PC-3 (cell line): ENCODE data around the gene IRX6. TPM values are rescaled to one million over a fixed set of nuclear protein-coding genes. Genes with fewer than 3 reads are reported as not detected.

Experiments used
- ATAC-seq: fragments of 200-7000 bp; cut with Tn5 transposase; 2 replicates; pipeline ENCODE4 v1.9.1; 2020; ENCODE audit warnings: mild to moderate bottlenecking, moderate library complexity
- BruUV-seq: library from RNA; stranded (reverse); fragments of 400-500 nt; replicated peaks from 2 replicates; lab custom pipeline; 2021; lab: Mats Ljungman, UMichigan
- CTCF ChIA-PET: fragments of 300-600 bp; sonication (Branson Sonifier 250); formaldehyde crosslinking; loops from one replicate; lab custom pipeline; 2022; ENCODE audit warnings: antibody characterized with exemption; lab: Charles Lee
- POLR2A ChIA-PET: fragments of 300-600 bp; sonication (Branson Sonifier 250); formaldehyde crosslinking; loops from one replicate; lab custom pipeline; 2022; ENCODE audit warnings: antibody characterized with exemption; ENCODE audit not compliant: unreplicated experiment; lab: Charles Lee
- DNase-seq: peaks from one replicate; pipeline ENCODE4 v3.0.0-alpha.2; 2015
- H2AFZ ChIP-seq: fragments of 300-600 bp; sonication (generic); 2 replicates; pipeline ENCODE4 v1.6.0; 2016; ENCODE audit warnings: antibody characterized with exemption, low read length
- H3F3A ChIP-seq: fragments of 300-600 bp; sonication (generic); one replicate; pipeline ENCODE4 v1.6.0; 2017; ENCODE audit warnings: antibody characterized with exemption, low read length, control low read depth, mild to moderate bottlenecking; ENCODE audit not compliant: unreplicated experiment
- H3K27ac ChIP-seq: fragments of 300-600 bp; sonication (generic); 2 replicates; pipeline ENCODE4 v1.5.1; 2016; ENCODE audit warnings: mild to moderate bottlenecking, low read length
- H3K27me3 ChIP-seq: fragments of 300-600 bp; sonication (generic); 2 replicates; pipeline ENCODE4 v1.6.1; 2016; ENCODE audit warnings: low read length, mixed read lengths
- H3K36me3 ChIP-seq: fragments of 300-600 bp; sonication (generic); 2 replicates; pipeline ENCODE4 v1.6.1; 2016; ENCODE audit warnings: low read depth, mixed run types, low read length, mixed read lengths
- H3K4me1 ChIP-seq: fragments of 300-600 bp; sonication (generic); 2 replicates; pipeline ENCODE4 v1.5.1; 2016; ENCODE audit warnings: low read length; ENCODE audit not compliant: insufficient read depth
- H3K4me2 ChIP-seq: fragments of 300-600 bp; sonication (generic); 2 replicates; pipeline ENCODE4 v1.6.0; 2016; ENCODE audit warnings: low read length
- H3K4me3 ChIP-seq: fragments of 300-600 bp; sonication (generic); 2 replicates; pipeline ENCODE4 v1.5.1; 2016; ENCODE audit warnings: mild to moderate bottlenecking, low read length, mixed read lengths
- H3K79me2 ChIP-seq: fragments of 300-600 bp; sonication (generic); 2 replicates; pipeline ENCODE4 v1.6.1; 2017; ENCODE audit warnings: low read length, mixed read lengths
- H3K9ac ChIP-seq: fragments of 300-600 bp; sonication (generic); 2 replicates; pipeline ENCODE4 v1.6.0; 2016; ENCODE audit warnings: mild to moderate bottlenecking, low read length
- H3K9me2 ChIP-seq: fragments of 300-600 bp; sonication (generic); replicated peaks from 2 replicates; pipeline ENCODE4 v1.6.1; 2016; ENCODE audit warnings: mixed run types, low read length, mixed read lengths
- H3K9me3 ChIP-seq: fragments of 300-600 bp; sonication (generic); 2 replicates; pipeline ENCODE4 v1.6.1; 2016; ENCODE audit warnings: low read length, mixed read lengths
- H4K20me1 ChIP-seq: fragments of 300-600 bp; sonication (generic); 2 replicates; pipeline ENCODE4 v1.6.1; 2016; ENCODE audit warnings: low read length, mixed read lengths
- EZH2 ChIP-seq: fragments of 300-600 bp; sonication (generic); IDR thresholded peaks from one replicate; pipeline ENCODE4 v1.6.1; 2017; ENCODE audit warnings: antibody characterized with exemption, mild to moderate bottlenecking, low read length; ENCODE audit not compliant: unreplicated experiment
- EZH2phosphoT487 ChIP-seq: fragments of 300-600 bp; sonication (generic); IDR thresholded peaks from 2 replicates; pipeline ENCODE4 v1.6.1; 2018; ENCODE audit warnings: mild to moderate bottlenecking, antibody characterized with exemption, low read length, borderline replicate concordance
- intact Hi-C: fragments of 100-400 bp; cut with micrococcal nuclease; formaldehyde crosslinking; loops from 2 replicates; pipeline ENCODE4 v1.9.0; 2023
- total RNA-seq: library from RNA; depleted of rRNA; stranded (reverse); fragments of >200 nt; gene quantifications from 2 replicates; pipeline ENCODE4 v1.2.3, GENCODE V29; 2014
- TF ChIP-seq, protein P1 (sequence below): fragments of 300-600 bp; sonication (generic); conservative IDR thresholded peaks from 2 replicates; pipeline ENCODE4 v1.5.1; 2017; ENCODE audit warnings: antibody characterized with exemption, low read depth, mild to moderate bottlenecking, low read length

The IRX6 gene
- total RNA-seq, 1 experiment from 2014 or later = not detected

DNA sequence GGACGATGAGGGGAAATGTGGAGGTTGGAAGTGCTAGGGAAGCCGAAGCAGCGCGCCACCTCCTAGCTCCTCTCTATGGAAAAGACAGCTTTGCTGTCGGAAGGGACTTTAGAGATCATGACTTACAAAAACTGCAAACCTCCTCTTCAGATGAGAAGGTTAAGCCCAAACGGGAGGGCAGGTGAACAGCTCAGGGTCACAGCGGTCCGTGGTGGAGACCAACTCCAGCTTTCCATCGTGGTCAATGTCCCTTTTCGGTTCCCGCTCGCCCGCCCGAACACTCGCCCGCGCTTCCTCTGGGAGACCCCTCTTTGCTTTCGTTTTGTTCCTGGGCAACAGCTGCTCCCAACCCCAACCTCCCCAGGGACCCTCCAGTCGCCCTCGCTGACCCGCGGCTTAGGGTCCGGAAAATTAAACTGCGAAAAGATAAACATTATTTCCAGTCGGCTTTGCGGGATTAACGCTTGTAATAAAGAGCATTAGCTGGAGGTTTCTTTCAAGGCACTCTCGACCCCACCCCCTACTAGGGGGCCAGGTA lies 7.7 kb downstream of the IRX6 start:
- Histone ChIP-seq H3K36me3 (no peaks in the 10 kb centered on the region), H3F3A (no peaks in the 10 kb centered on the region), H3K27me3 (no peaks in the 10 kb centered on the region), H3K4me1 (no peaks in the 10 kb centered on the region), H3K79me2 (no peaks in the 10 kb centered on the region), H3K4me2 (no peak overlapping the region), H3K4me3 (no peak overlapping the region), H2AFZ (no peak overlapping the region), H3K9ac (no peak overlapping the region), H4K20me1 (no peaks in the 10 kb centered on the region), H3K27ac (no peak overlapping the region), H3K9me3 (no peaks in the 10 kb centered on the region), H3K9me2 (no peaks in the 10 kb centered on the region)
- no peak for DNase-seq
- POLR2A ChIA-PET = no interaction called here
- no TSS peak for BruUV-seq
- no peak for TF ChIP-seq EZH2
- TF ChIP-seq EZH2phosphoT487 = no peak
- TF ChIP-seq, protein P1, sequence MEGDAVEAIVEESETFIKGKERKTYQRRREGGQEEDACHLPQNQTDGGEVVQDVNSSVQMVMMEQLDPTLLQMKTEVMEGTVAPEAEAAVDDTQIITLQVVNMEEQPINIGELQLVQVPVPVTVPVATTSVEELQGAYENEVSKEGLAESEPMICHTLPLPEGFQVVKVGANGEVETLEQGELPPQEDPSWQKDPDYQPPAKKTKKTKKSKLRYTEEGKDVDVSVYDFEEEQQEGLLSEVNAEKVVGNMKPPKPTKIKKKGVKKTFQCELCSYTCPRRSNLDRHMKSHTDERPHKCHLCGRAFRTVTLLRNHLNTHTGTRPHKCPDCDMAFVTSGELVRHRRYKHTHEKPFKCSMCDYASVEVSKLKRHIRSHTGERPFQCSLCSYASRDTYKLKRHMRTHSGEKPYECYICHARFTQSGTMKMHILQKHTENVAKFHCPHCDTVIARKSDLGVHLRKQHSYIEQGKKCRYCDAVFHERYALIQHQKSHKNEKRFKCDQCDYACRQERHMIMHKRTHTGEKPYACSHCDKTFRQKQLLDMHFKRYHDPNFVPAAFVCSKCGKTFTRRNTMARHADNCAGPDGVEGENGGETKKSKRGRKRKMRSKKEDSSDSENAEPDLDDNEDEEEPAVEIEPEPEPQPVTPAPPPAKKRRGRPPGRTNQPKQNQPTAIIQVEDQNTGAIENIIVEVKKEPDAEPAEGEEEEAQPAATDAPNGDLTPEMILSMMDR = no peak
- ATAC-seq = no peak
- intact Hi-C loops = no loop called here
- CTCF ChIA-PET = no interaction called here

DNA sequence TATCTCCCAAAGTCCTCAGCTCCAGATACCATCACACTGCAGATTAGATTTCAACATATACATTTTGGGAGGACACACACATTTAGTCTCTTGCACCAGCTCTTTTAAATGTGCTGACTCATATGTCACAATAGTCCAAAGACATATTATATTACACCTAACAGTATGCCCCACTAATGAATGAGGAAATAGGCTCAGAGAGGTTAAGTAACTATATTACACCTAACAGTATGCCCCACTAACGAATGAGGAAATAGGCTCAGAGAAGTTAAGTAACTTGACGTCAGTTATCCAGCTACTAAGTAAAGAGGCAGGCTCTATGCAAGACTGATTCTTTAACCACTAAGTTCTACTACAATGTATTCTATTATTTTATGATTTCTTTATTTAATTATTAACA lies 9.7 kb downstream of the IRX6 start:
- Histone ChIP-seq H3K4me1 (no peaks in the 10 kb centered on the region), H3K9ac (no peak overlapping the region), H3K4me3 (no peak overlapping the region), H3K79me2 (no peaks in the 10 kb centered on the region), H3K36me3 (no peaks in the 10 kb centered on the region), H3F3A (no peaks in the 10 kb centered on the region), H3K9me2 (no peaks in the 10 kb centered on the region), H2AFZ (no peak overlapping the region), H3K27me3 (no peaks in the 10 kb centered on the region), H4K20me1 (no peaks in the 10 kb centered on the region), H3K27ac (no peak overlapping the region), H3K4me2 (no peak overlapping the region), H3K9me3 (no peaks in the 10 kb centered on the region)
- ATAC-seq (no peak), DNase-seq (no peak)
- intact Hi-C loops = no loop called here
- ChIA-PET POLR2A (no interaction called here), CTCF (no interaction called here)
- no TSS peak for BruUV-seq
- TF ChIP-seq, protein P1 = no peak
- TF ChIP-seq EZH2phosphoT487 = no peak
- TF ChIP-seq EZH2 = no peak

DNA sequence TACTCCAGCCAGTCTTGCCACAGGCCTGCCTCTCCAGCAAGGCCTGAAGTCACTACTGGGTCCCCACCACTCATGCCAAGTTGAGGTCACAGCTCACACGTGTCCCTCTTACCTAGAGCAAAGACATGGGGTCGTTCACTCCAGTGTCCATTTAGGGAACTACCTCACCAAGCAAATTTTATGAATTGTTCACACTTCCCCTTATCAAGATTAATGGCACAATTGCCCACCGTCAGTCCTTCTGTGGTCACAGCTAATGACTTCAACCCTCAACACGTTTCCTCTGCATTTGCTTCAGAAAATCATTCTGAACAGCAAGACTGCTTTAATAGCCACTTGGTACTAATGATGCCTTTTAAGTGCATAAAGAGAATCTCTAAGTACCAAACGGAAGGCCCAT lies 14.6 kb downstream of the IRX6 start:
- DNase-seq (no peak), ATAC-seq (no peak)
- H3F3A ChIP-seq = no peaks in the 10 kb centered on the region
- H3K9me3 ChIP-seq = no peaks in the 10 kb centered on the region
- H3K27ac ChIP-seq = no peak overlapping the region
- ChIA-PET CTCF (no interaction called here), POLR2A (no interaction called here)
- TF ChIP-seq EZH2phosphoT487 (no peak), EZH2 (no peak)
- TF ChIP-seq, protein P1 = no peak
- intact Hi-C loops = no loop called here
- H3K27me3 ChIP-seq = no peaks in the 10 kb centered on the region
- no peak overlapping the region for H2AFZ ChIP-seq
- H3K4me2 ChIP-seq = no peak overlapping the region
- no peak overlapping the region for H3K9ac ChIP-seq
- H4K20me1 ChIP-seq = no peaks in the 10 kb centered on the region
- H3K36me3 ChIP-seq = no peaks in the 10 kb centered on the region
- no peaks in the 10 kb centered on the region for H3K79me2 ChIP-seq
- no peaks in the 10 kb centered on the region for H3K9me2 ChIP-seq
- H3K4me1 ChIP-seq = no peaks in the 10 kb centered on the region
- H3K4me3 ChIP-seq = no peak overlapping the region
- no TSS peak for BruUV-seq
